ENCODE results near the gene ALDH3B2. TPM values are rescaled to one million over a fixed set of nuclear protein-coding genes. Genes with fewer than 3 reads are reported as not detected.

ALDH3B2 gene
- total RNA-seq, 2 experiments from 2014 or later = not detected

DNA sequence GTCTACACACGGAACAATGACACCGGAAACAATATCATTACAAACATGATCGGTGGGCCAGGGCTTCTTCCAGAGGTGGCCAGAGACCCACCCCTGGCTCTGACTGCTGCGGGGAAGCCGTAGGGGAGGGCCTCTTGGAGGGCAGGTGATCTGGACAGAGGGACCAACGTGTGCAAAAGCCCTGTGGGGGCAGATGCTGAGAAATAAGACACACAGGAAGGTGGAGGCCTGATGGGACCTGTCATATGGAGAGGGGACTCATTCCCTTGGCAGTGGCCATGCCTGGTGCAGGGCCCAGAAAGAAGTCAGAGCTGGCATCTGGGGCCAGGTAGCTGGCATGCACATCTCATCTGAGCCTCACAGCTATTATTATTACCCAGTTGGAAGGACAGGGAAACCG, 1.1 kb downstream of the ALDH3B2 start:
- ChIA-PET CTCF (interaction anchor here (0.5 kb wide), 1 partner anchor 38 kb away, joined by 3 read pairs; no protein-coding TSS in a partner anchor), POLR2A (no interaction called here)
- Mint-ChIP-seq H3K36me3 (ENCODE audit: low read depth) (no peaks in the 10 kb centered on the region), H3K27me3 (peaks cover 6% of the 10 kb centered on the region), H3K9me3 (no peaks in the 10 kb centered on the region), H3K4me3 (no peak overlapping the region), H3K27ac (no peak overlapping the region), H3K4me1 (ENCODE audit: low read depth) (no peaks in the 10 kb centered on the region)
- no peak overlapping the region for H3K27ac ChIP-seq (ENCODE audit: low read depth in 1 of 2, low read length in 2 of 2)
- H3K4me3 ChIP-seq (ENCODE audit: low read length) = no peak overlapping the region
- H3K27me3 ChIP-seq (ENCODE audit: control insufficient read depth in 1 of 2, insufficient read depth in 2 of 2, low read length in 2 of 2) = peaks cover 4 to 6% of the 10 kb centered on the region in 2 experiments
- no peaks in the 10 kb centered on the region for H3K4me1 ChIP-seq (ENCODE audit: insufficient read depth, low read length)
- no peak for DNase-seq
- no peak for ATAC-seq (ENCODE audit: poor library complexity)
- no peak for TF ChIP-seq CTCF (IDR thresholded peaks at IDR 0.05)
- peaks cover 0 to 9% of the 10 kb centered on the region in 2 experiments for H3K9me3 ChIP-seq (ENCODE audit: control insufficient read depth in 1 of 2, insufficient read depth in 1 of 2, low read length in 2 of 2)
- intact Hi-C loops (cut with DNase I, micrococcal nuclease) = no loop called here
- no peaks in the 10 kb centered on the region for H3K36me3 ChIP-seq (ENCODE audit: insufficient read depth, low read length)

GRCh38 chr11:67671211-67671520, 3.3 kb downstream of the ALDH3B2 start:
- POLR2A ChIA-PET = no interaction called here
- DNase-seq (no peak), ATAC-seq (ENCODE audit: poor library complexity) (no peak)
- Histone ChIP-seq H3K9me3 (ENCODE audit: control insufficient read depth in 1 of 2, insufficient read depth in 1 of 2, low read length in 2 of 2) (peaks cover 0 to 9% of the 10 kb centered on the region in 2 experiments), H3K27me3 (ENCODE audit: control insufficient read depth in 1 of 2, insufficient read depth in 2 of 2, low read length in 2 of 2) (peaks cover 4 to 6% of the 10 kb centered on the region in 2 experiments), H3K27ac (ENCODE audit: low read depth in 1 of 2, low read length in 2 of 2) (no peak overlapping the region), H3K4me3 (ENCODE audit: low read length) (no peak overlapping the region), H3K4me1 (ENCODE audit: insufficient read depth, low read length) (no peaks in the 10 kb centered on the region), H3K36me3 (ENCODE audit: insufficient read depth, low read length) (no peaks in the 10 kb centered on the region)
- intact Hi-C loops (cut with DNase I, micrococcal nuclease) = no loop called here
- no peak overlapping the region for H3K27ac Mint-ChIP-seq
- CTCF ChIA-PET = interaction anchor here (0.6 to 1.4 kb wide), 2 partner anchors 12 to 59 kb away, joined by 3 read pairs; no protein-coding TSS in a partner anchor
- peaks cover 6% of the 10 kb centered on the region for H3K27me3 Mint-ChIP-seq
- no peaks in the 10 kb centered on the region for H3K4me1 Mint-ChIP-seq (ENCODE audit: low read depth)
- H3K9me3 Mint-ChIP-seq = no peaks in the 10 kb centered on the region
- H3K4me3 Mint-ChIP-seq = no peak overlapping the region
- H3K36me3 Mint-ChIP-seq (ENCODE audit: low read depth) = no peaks in the 10 kb centered on the region
- no peak for TF ChIP-seq CTCF (IDR thresholded peaks at IDR 0.05)

GRCh38 chr11:67670316-67671210, 3.9 kb downstream of the ALDH3B2 start:
- no peak for ATAC-seq (ENCODE audit: poor library complexity)
- Mint-ChIP-seq H3K9me3 (no peaks in the 10 kb centered on the region), H3K4me3 (no peak overlapping the region), H3K27me3 (peaks cover 6% of the 10 kb centered on the region), H3K36me3 (ENCODE audit: low read depth) (no peaks in the 10 kb centered on the region), H3K27ac (no peak overlapping the region), H3K4me1 (ENCODE audit: low read depth) (no peaks in the 10 kb centered on the region)
- TF ChIP-seq CTCF (IDR thresholded peaks at IDR 0.05) = no peak
- no peaks in the 10 kb centered on the region for H3K36me3 ChIP-seq (ENCODE audit: insufficient read depth, low read length)
- ChIA-PET POLR2A (no interaction called here), CTCF (interaction anchor here (1.4 kb wide), 1 partner anchor 11 kb away, joined by 3 read pairs; no protein-coding TSS in a partner anchor)
- DNase-seq = no peak
- H3K9me3 ChIP-seq (ENCODE audit: control insufficient read depth in 1 of 2, insufficient read depth in 1 of 2, low read length in 2 of 2) = peaks cover 0 to 5% of the 10 kb centered on the region in 2 experiments
- peaks cover 2 to 4% of the 10 kb centered on the region in 2 experiments for H3K27me3 ChIP-seq (ENCODE audit: control insufficient read depth in 1 of 2, insufficient read depth in 2 of 2, low read length in 2 of 2)
- intact Hi-C loops (cut with DNase I, micrococcal nuclease) = no loop called here
- H3K27ac ChIP-seq (ENCODE audit: low read depth in 1 of 2, low read length in 2 of 2) = no peak overlapping the region
- no peaks in the 10 kb centered on the region for H3K4me1 ChIP-seq (ENCODE audit: insufficient read depth, low read length)
- H3K4me3 ChIP-seq (ENCODE audit: low read length) = no peak overlapping the region
